ENCODE measurements around the gene DOK4.

Gene DOK4

DNA sequence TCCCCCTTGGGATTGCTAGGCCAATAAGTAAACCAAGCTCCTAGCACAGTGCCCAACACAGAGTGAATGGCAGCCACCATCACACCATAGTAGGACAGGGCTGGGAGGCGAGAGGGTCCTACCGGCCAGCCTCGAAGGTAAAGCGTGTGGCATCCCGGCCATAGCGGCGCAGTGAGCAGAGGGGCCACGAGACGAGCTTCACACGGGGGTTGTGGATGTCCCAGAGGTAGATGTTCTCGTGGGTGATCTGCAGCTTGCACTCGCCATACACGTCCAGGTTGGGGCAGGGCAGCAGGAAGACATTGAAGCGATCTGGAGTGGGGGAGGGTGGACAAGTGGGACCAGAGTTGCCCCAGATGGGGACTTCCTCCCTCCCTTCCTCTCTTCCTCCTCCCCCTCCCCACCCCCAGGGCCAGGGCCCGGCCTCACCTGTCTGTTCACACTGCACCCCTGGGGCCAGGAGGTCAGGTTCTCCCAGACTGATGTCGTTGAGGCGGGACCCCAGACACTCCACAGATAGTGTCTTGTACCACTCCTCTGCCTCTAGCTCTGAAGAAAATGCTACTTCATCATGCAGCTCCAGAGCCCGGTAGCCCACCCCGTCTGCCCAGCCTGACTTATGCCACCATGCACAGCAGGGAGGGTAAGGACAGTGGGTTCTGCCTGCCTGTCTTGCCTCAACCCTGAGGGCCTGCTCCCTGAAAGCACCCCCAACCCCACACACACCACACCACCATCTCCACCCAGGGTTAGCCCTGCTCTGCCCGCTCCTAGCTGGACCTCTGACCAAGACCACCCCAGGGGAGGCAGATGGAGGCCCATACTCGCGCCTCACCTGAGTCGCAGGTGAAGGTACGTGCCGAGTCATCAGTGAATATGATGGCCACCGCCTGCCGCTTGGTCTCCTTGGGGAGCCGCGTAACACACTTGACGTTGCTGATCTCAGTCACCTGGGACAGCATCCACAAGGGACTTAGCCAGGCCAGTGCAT is 11.3 kb downstream of the DOK4 start:
- no peak overlapping the region for H3K4me3 ChIP-seq (ENCODE audit: low read length)
- no peak for DNase-seq (ENCODE audit: low read depth)
- TF ChIP-seq, protein P1, sequence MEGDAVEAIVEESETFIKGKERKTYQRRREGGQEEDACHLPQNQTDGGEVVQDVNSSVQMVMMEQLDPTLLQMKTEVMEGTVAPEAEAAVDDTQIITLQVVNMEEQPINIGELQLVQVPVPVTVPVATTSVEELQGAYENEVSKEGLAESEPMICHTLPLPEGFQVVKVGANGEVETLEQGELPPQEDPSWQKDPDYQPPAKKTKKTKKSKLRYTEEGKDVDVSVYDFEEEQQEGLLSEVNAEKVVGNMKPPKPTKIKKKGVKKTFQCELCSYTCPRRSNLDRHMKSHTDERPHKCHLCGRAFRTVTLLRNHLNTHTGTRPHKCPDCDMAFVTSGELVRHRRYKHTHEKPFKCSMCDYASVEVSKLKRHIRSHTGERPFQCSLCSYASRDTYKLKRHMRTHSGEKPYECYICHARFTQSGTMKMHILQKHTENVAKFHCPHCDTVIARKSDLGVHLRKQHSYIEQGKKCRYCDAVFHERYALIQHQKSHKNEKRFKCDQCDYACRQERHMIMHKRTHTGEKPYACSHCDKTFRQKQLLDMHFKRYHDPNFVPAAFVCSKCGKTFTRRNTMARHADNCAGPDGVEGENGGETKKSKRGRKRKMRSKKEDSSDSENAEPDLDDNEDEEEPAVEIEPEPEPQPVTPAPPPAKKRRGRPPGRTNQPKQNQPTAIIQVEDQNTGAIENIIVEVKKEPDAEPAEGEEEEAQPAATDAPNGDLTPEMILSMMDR (conservative IDR thresholded peaks at IDR 0.05; ENCODE audit: low read depth, low read length), result no peak

DNA sequence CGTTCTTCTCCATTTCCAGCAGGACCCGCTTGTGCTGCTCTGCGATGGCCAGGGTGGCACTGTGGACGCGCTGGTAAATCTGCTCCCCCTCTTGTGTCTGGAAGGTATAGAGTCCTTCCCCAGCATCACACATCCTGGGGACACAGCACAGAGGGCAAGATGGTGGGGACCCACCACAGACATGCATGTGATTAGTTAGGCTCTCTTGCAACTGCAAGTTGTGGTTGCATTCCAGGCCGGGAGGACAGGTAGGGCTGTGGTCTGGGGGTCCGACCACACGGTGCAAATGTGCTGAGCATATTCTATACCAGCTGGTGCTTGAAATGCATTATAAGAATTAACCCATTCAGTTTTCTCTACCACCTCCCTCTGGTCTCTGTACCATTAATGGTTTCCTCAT is 12.4 kb downstream of the DOK4 start:
- no peak for DNase-seq (ENCODE audit: low read depth)
- TF ChIP-seq, protein P1 (conservative IDR thresholded peaks at IDR 0.05; ENCODE audit: low read depth, low read length), result no peak
- H3K4me3 ChIP-seq (ENCODE audit: low read length), result no peak overlapping the region

DNA sequence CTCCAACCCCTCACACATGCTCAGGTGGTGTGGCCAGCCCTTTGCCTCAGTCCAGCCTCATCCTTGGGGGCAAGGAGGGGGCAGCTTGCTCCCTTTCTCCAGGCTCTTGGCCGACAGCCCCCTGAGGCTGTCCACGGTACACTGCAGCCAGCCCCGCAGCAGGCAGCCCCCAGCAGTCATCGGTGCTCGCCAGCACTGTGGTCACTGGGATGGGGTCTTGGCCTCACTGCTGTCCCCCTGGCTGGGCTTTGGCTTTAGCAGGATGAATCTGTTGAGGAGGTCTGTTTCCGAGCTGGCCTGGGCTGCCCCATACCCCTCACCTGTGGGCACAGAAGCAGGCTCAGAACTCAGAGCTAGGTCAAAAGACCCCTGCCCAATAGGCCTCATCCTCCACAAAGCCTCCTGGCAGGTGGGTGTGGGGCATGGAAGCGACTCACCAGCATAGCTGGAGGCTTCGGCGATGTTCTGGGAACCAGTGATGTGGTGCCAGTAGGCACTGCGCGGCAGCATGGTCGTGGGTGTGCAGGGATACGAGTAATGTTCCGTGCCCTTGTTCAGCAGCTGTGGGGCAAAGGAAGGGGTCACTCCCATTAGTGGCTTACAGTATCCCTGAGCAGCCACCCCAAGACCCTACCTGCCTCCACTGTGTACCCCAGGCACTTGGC is 13.0 kb downstream of the DOK4 start:
- DNase-seq (ENCODE audit: low read depth), result no peak
- H3K4me3 ChIP-seq (ENCODE audit: low read length), result no peak overlapping the region
- TF ChIP-seq, protein P1 (conservative IDR thresholded peaks at IDR 0.05; ENCODE audit: low read depth, low read length), result no peak

DNA sequence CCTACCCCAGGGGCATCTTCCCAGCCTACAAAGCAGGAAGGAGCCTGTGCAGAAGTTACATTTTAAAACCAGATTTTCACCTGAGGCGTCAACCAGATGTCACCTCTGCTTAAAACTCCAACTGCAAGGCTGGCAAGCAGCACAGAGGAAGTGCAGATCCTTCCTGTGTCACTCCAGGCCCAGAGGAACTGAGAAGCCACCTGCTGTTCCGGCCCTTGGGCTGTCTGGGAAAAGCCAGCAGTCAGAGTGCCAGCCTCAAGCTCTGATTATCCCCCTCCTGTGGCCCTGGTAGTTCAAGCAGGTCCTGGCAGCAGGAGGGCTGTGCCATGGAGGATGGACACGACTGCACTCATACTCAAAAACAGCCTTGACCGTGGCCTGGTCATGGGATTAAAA is 13.6 kb downstream of the DOK4 start:
- no peak for DNase-seq (ENCODE audit: low read depth)
- no peak overlapping the region for H3K4me3 ChIP-seq (ENCODE audit: low read length)
- TF ChIP-seq, protein P1 (conservative IDR thresholded peaks at IDR 0.05; ENCODE audit: low read depth, low read length), result no peak

DNA sequence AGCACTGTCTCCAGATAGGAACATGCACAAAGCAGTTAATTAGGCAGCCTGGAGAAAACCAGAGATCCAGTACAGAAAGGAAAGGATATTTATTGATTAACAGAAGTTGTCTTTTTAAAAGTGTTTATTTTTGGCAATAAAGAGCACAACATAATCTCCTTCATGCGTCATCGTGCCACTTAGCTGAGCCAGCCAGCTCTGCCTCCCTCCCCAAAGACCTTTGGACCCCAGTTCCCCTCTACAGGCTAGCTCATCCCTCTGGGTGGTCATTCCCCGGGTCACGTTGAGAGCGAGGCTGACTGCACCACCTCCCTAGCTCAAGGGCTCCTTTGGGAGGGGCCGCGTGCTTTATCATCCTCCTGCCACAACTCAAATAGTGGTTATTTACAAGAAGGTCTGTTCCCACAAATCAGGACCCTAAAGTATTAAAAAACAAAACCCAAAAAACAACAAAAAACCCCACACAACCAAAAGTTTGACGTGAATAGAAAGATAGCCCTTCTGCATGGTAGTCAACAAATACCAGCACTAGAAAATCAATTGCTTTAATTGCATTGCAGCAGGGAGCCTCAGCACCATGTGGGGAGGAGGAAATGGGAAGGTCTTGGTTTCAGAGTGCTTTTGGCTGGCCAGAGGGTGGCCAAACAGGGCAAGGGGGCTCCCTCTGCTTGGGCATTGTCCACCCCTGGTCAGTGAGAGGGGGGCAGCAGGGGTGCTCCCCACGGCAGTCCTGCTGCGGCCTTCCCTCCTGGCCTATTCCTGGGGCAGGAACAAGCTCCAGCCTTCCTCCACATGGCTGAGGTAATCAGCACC is 14.2 kb downstream of the DOK4 start:
- no peak overlapping the region for H3K4me3 ChIP-seq (ENCODE audit: low read length)
- no peak for DNase-seq (ENCODE audit: low read depth)
- TF ChIP-seq, protein P1 (conservative IDR thresholded peaks at IDR 0.05; ENCODE audit: low read depth, low read length), result no peak

DNA sequence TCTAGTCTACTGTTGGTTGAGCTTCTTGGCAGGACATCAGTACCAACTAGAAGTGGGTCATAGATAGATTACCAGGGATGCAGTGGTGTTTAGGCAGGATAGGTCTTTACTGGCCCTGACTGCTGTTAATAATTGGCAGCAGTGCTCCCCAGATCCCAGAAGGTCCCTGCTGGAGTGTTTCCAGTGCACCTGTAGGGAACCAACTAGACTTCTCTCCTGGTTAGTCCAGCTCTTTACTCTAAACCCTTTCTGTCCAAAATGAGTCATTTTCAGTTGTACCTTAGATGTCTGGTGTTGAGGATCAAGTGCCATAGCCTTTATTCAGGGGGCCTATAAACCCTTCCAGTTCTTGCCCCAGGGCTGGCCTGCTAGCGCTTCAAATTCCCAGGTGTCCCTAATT is 15.1 kb downstream of the DOK4 start:
- DNase-seq (ENCODE audit: low read depth), result no peak
- H3K4me3 ChIP-seq (ENCODE audit: low read length), result no peak overlapping the region
- TF ChIP-seq, protein P1 (conservative IDR thresholded peaks at IDR 0.05; ENCODE audit: low read depth, low read length), result no peak
